ENCODE data around the gene CRIP2. TPM values are rescaled to one million over a fixed set of nuclear protein-coding genes. Genes with fewer than 3 reads are reported as not detected.

The CRIP2 gene
- total and polyA plus RNA-seq, 2 of the 13 experiments (the other 11 are each of a cell fraction or from before 2014, with no cell fraction given) = 31.6 to 37.9 TPM

DNA sequence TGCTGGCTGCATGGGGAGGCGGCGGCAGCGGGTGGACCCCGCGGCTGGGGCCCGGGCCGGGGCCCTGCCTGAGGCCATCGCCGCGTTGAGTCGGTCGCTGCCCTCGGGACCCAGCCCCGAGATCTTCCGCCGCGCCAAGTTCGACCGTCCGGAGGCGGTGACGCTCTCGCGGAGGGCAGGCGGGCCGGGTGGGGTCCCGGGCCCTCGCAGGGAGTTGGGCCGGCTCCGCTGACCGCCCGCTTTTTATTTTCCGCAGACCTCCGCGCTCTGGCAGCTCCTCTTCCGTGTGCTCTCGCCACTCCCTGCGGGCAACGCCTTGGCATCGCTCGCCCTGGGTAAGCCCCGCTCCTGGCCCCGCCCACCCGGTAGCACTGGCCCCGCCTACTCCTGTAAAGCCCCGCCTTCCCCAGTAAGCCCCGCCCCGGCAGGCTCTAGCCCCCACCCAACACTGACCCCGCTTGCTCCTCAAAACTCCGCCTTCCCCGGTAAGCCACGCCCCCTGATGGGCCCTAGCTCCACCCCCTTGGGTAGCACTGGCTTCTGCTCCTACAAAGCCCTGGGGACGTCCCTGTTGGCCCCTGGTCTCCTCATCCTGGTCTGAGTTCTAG is 16.8 kb downstream of the CRIP2 start (continued):
- TF ChIP-seq, protein P1, sequence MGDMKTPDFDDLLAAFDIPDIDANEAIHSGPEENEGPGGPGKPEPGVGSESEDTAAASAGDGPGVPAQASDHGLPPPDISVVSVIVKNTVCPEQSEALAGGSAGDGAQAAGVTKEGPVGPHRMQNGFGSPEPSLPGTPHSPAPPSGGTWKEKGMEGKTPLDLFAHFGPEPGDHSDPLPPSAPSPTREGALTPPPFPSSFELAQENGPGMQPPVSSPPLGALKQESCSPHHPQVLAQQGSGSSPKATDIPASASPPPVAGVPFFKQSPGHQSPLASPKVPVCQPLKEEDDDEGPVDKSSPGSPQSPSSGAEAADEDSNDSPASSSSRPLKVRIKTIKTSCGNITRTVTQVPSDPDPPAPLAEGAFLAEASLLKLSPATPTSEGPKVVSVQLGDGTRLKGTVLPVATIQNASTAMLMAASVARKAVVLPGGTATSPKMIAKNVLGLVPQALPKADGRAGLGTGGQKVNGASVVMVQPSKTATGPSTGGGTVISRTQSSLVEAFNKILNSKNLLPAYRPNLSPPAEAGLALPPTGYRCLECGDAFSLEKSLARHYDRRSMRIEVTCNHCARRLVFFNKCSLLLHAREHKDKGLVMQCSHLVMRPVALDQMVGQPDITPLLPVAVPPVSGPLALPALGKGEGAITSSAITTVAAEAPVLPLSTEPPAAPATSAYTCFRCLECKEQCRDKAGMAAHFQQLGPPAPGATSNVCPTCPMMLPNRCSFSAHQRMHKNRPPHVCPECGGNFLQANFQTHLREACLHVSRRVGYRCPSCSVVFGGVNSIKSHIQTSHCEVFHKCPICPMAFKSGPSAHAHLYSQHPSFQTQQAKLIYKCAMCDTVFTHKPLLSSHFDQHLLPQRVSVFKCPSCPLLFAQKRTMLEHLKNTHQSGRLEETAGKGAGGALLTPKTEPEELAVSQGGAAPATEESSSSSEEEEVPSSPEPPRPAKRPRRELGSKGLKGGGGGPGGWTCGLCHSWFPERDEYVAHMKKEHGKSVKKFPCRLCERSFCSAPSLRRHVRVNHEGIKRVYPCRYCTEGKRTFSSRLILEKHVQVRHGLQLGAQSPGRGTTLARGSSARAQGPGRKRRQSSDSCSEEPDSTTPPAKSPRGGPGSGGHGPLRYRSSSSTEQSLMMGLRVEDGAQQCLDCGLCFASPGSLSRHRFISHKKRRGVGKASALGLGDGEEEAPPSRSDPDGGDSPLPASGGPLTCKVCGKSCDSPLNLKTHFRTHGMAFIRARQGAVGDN (CRISPR knock-in tag; IDR thresholded peaks at IDR 0.05) = peak; percentile 38; the same call in 1 of the 2 replicates
- TF ChIP-seq EEA1 (CRISPR knock-in tag; IDR thresholded peaks at IDR 0.05; ENCODE audit: borderline replicate concordance) (peak; percentile 57; the same call in 1 of the 2 replicates), BRD4 (CRISPR knock-in tag; IDR thresholded peaks at IDR 0.05) (peak; percentile 70; the same call in 1 of the 2 replicates), FOXA3 (CRISPR knock-in tag; IDR thresholded peaks at IDR 0.05) (no peak; the same call in 1 of the 2 replicates), ZNF878 (CRISPR knock-in tag; IDR thresholded peaks at IDR 0.05) (0 out of 2 replicates have a peak, but pooled peaks have one; percentile 9), SOX13 (IDR thresholded peaks at IDR 0.05) (no peak), SOX13 (CRISPR knock-in tag; conservative IDR thresholded peaks at IDR 0.05 in 1 of 2, IDR thresholded peaks at IDR 0.05 in 1 of 2) (peak in 1 of 2 experiments; percentile 2; a peak in 1 of 4 replicates), SALL2 (CRISPR knock-in tag; IDR thresholded peaks at IDR 0.05) (0 out of 2 replicates have a peak, but pooled peaks have one; percentile 5), FOXM1 (CRISPR knock-in tag; IDR thresholded peaks at IDR 0.05) (peak; percentile 37; the same call in 1 of the 2 replicates), ZBTB21 (CRISPR knock-in tag; IDR thresholded peaks at IDR 0.05) (no peak), AGO2 (optimal IDR thresholded peaks at IDR 0.05; ENCODE audit: low read depth, low read length) (peak; percentile 100), KDM3A (CRISPR knock-in tag; IDR thresholded peaks at IDR 0.05; ENCODE audit: low read depth) (0 out of 2 replicates have a peak, but pooled peaks have one; percentile 12), ARHGAP35 (CRISPR knock-in tag; IDR thresholded peaks at IDR 0.05; ENCODE audit: borderline replicate concordance) (no peak), TAF1 (CRISPR knock-in tag; IDR thresholded peaks at IDR 0.05) (0 out of 2 replicates have a peak, but pooled peaks have one; percentile 27), AKAP8 (CRISPR knock-in tag; IDR thresholded peaks at IDR 0.05) (peak; percentile 25), ZNF790 (CRISPR knock-in tag; IDR thresholded peaks at IDR 0.05; ENCODE audit: borderline replicate concordance) (no peak), ZNF629 (CRISPR knock-in tag; conservative IDR thresholded peaks at IDR 0.05) (peak; percentile 24; the same call in 1 of the 2 replicates), ZNF441 (CRISPR knock-in tag; IDR thresholded peaks at IDR 0.05; ENCODE audit: borderline replicate concordance) (0 out of 2 replicates have a peak, but pooled peaks have one; percentile 8), HOXA5 (CRISPR knock-in tag; IDR thresholded peaks at IDR 0.05) (0 out of 2 replicates have a peak, but pooled peaks have one; percentile 15), HOXD1 (CRISPR knock-in tag; IDR thresholded peaks at IDR 0.05) (0 out of 2 replicates have a peak, but pooled peaks have one; percentile 38), BRCA1 (CRISPR knock-in tag; IDR thresholded peaks at IDR 0.05) (0 out of 2 replicates have a peak, but pooled peaks have one; percentile 16), RAD21 (CRISPR knock-in tag; IDR thresholded peaks at IDR 0.05) (no peak), SP1 (IDR thresholded peaks at IDR 0.05) (no peak), SP1 (CRISPR knock-in tag; IDR thresholded peaks at IDR 0.05) (peak; percentile 13; the same call in 1 of the 2 replicates)
- TF ChIP-seq, protein P2, sequence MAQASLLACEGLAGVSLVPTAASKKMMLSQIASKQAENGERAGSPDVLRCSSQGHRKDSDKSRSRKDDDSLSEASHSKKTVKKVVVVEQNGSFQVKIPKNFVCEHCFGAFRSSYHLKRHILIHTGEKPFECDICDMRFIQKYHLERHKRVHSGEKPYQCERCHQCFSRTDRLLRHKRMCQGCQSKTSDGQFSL (CRISPR knock-in tag; IDR thresholded peaks at IDR 0.05) = peak; percentile 63; the same call in 1 of the 2 replicates
- TF ChIP-seq, protein P3, sequence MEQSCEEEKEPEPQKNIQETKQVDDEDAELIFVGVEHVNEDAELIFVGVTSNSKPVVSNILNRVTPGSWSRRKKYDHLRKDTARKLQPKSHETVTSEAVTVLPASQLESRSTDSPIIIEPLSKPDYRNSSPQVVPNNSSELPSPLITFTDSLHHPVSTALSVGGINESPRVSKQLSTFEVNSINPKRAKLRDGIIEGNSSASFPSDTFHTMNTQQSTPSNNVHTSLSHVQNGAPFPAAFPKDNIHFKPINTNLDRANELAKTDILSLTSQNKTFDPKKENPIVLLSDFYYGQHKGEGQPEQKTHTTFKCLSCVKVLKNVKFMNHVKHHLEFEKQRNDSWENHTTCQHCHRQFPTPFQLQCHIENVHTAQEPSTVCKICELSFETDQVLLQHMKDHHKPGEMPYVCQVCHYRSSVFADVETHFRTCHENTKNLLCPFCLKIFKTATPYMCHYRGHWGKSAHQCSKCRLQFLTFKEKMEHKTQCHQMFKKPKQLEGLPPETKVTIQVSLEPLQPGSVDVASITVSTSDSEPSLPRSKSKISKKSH (CRISPR knock-in tag; IDR thresholded peaks at IDR 0.05; ENCODE audit: borderline replicate concordance) = peak; percentile 13; the same call in 1 of the 2 replicates

All from HepG2 (cell line).